GM12878 (cell line): ENCODE data around the gene OGFOD3.
"Not testable (repeated sequence)": the region's sequence is repeated elsewhere in the genome, so short reads cannot be mapped to it uniquely, and the experiment has no call there.

Source experiments
- CEBPB ChIP-seq, 2 experiments: fragments of 150-350 bp in 1 of 2; IDR thresholded peaks; 2 replicates each; pipeline ENCODE4 v1.6.1; 2012 to 2014; ENCODE audit warnings: low read depth in 2 of 2, low read length in 2 of 2, borderline replicate concordance in 1 of 2, inconsistent platforms in 1 of 2
- ETV6 ChIP-seq, 2 experiments: fragments of 450-650 bp in 1 of 2; IDR thresholded peaks in 1 of 2; conservative IDR thresholded peaks in 1 of 2; 2 replicates each; pipeline ENCODE4 v1.6.1; 2014; ENCODE audit warnings: antibody characterized with exemption in 1 of 2, borderline replicate concordance in 1 of 2, low read depth in 1 of 2, mild to moderate bottlenecking in 1 of 2, moderate library complexity in 1 of 2
- JUND ChIP-seq: IDR thresholded peaks from 2 replicates; pipeline ENCODE4 v1.6.1; 2012; ENCODE audit warnings: low read depth, mild to moderate bottlenecking, low read length, improper control_type of control experiment, moderate library complexity
- NR2C2 ChIP-seq: IDR thresholded peaks from 2 replicates; pipeline ENCODE4 v1.6.1; 2011; ENCODE audit warnings: borderline replicate concordance, low read depth; ENCODE audit not compliant: control insufficient read depth, insufficient read length
- POLR2A ChIP-seq: IDR thresholded peaks from 2 replicates; pipeline ENCODE4 v1.6.1; 2011; ENCODE audit warnings: low read depth, mild to moderate bottlenecking, low read length
- SIN3A ChIP-seq: IDR thresholded peaks from 2 replicates; pipeline ENCODE4 v1.6.1; 2012; ENCODE audit warnings: low read depth, low read length, improper control_type of control experiment
- SP1 ChIP-seq: IDR thresholded peaks from one replicate; pipeline ENCODE4 v1.6.1; 2011; ENCODE audit warnings: low read depth, low read length
- STAT1 ChIP-seq: fragments of 450-650 bp; conservative IDR thresholded peaks from 2 replicates; pipeline ENCODE4 v1.6.1; 2014; ENCODE audit warnings: antibody characterized with exemption, mild to moderate bottlenecking
- ZNF274 ChIP-seq: IDR thresholded peaks from one replicate; pipeline ENCODE4 v1.8.0; 2011; ENCODE audit not compliant: insufficient read length, insufficient read depth
- TF ChIP-seq, protein P1 (sequence below), 3 experiments: IDR thresholded peaks in 2 of 3; conservative IDR thresholded peaks in 1 of 3; 2 replicates each; pipeline ENCODE4 v1.5.1; 2011; ENCODE audit warnings: low read depth in 3 of 3, low read length in 3 of 3, mild to moderate bottlenecking in 3 of 3, control low read depth in 2 of 3, moderate library complexity in 2 of 3, inconsistent platforms in 1 of 3, mixed read lengths in 1 of 3; ENCODE audit not compliant: control insufficient read depth in 2 of 3, insufficient read depth in 1 of 3; ENCODE audit errors: extremely low read depth in 1 of 3

- not testable (repeated sequence) for TF ChIP-seq NR2C2; JUND; ETV6 (conservative IDR thresholded peaks at IDR 0.05 in 1 of 2, IDR thresholded peaks at IDR 0.05 in 1 of 2; ENCODE audit: borderline replicate concordance in 1 of 2, low read depth in 1 of 2); SP1; STAT1; SIN3A; ZNF274; CEBPB (IDR thresholded peaks at IDR 0.05; ENCODE audit: borderline replicate concordance in 1 of 2, low read depth in 2 of 2, low read length in 2 of 2); POLR2A
- TF ChIP-seq, protein P1, sequence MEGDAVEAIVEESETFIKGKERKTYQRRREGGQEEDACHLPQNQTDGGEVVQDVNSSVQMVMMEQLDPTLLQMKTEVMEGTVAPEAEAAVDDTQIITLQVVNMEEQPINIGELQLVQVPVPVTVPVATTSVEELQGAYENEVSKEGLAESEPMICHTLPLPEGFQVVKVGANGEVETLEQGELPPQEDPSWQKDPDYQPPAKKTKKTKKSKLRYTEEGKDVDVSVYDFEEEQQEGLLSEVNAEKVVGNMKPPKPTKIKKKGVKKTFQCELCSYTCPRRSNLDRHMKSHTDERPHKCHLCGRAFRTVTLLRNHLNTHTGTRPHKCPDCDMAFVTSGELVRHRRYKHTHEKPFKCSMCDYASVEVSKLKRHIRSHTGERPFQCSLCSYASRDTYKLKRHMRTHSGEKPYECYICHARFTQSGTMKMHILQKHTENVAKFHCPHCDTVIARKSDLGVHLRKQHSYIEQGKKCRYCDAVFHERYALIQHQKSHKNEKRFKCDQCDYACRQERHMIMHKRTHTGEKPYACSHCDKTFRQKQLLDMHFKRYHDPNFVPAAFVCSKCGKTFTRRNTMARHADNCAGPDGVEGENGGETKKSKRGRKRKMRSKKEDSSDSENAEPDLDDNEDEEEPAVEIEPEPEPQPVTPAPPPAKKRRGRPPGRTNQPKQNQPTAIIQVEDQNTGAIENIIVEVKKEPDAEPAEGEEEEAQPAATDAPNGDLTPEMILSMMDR (IDR thresholded peaks at IDR 0.05 in 2 of 3, conservative IDR thresholded peaks at IDR 0.05 in 1 of 3; ENCODE audit: control insufficient read depth in 2 of 3, extremely low read depth in 1 of 3, insufficient read depth in 1 of 3, low read depth in 3 of 3, low read length in 3 of 3) = not testable (repeated sequence)
Observed at GRCh38 chr17:82359451-82360074, 58.8 kb downstream of the OGFOD3 start.
